ENCODE data around the gene GPR15LG. TPM values are rescaled to one million over a fixed set of nuclear protein-coding genes. Genes with fewer than 3 reads are reported as not detected.

The GPR15LG gene
- total RNA-seq, 1 donor, result not detected

- no peak for DNase-seq (ENCODE audit: low read depth in 2 of 3, low spot score in 2 of 3)
These were observed 38.4 kb downstream of the GPR15LG start for GRCh38 chr10:84212014-84212413.

- DNase-seq (ENCODE audit: low read depth in 2 of 3, low spot score in 2 of 3), result no peak
These were observed 39.5 kb downstream of the GPR15LG start for GRCh38 chr10:84213076-84213475.

- no peak for DNase-seq (ENCODE audit: low read depth in 2 of 3, low spot score in 2 of 3)
These were observed 40.5 kb downstream of the GPR15LG start for GRCh38 chr10:84214046-84214572.

- peak in 2 of 3 donors; percentile 32 to 49 for DNase-seq (ENCODE audit: low read depth in 2 of 3, low spot score in 2 of 3)
These were observed 41.1 kb downstream of the GPR15LG start for GRCh38 chr10:84214612-84215235.

GRCh38 chr10:84216834-84217233, 43.2 kb downstream of the GPR15LG start:
- DNase-seq (ENCODE audit: low read depth in 2 of 3, low spot score in 2 of 3), result no peak

GRCh38 chr10:84217746-84218145, 44.1 kb downstream of the GPR15LG start:
- no peak for DNase-seq (ENCODE audit: low read depth in 2 of 3, low spot score in 2 of 3)

- no peak for DNase-seq (ENCODE audit: low read depth in 2 of 3, low spot score in 2 of 3)
These were observed 48.3 kb downstream of the GPR15LG start for GRCh38 chr10:84221916-84222315.

GRCh38 chr10:84224411-84225028, 50.9 kb downstream of the GPR15LG start:
- peak in 1 of 3 donors; percentile 34 for DNase-seq (ENCODE audit: low read depth in 2 of 3, low spot score in 2 of 3)

GRCh38 chr10:84225427-84226173, 52.0 kb downstream of the GPR15LG start, which contains the start of gene LRIT2:
Gene LRIT2, minus strand, starts transcription at chr10:84225544. Its CDS starts 24 bp downstream, at chr10:84225520.
- DNase-seq (ENCODE audit: low read depth in 2 of 3, low spot score in 2 of 3), result no peak

GRCh38 chr10:84226616-84227015, 53.0 kb downstream of the GPR15LG start:
- DNase-seq (ENCODE audit: low read depth in 2 of 3, low spot score in 2 of 3), result no peak

- no peak for DNase-seq (ENCODE audit: low read depth in 2 of 3, low spot score in 2 of 3)
These were observed 54.2 kb downstream of the GPR15LG start for GRCh38 chr10:84227810-84228209.

- DNase-seq (ENCODE audit: low read depth in 2 of 3, low spot score in 2 of 3), result no peak
These were observed 56.8 kb downstream of the GPR15LG start for GRCh38 chr10:84230359-84230758.

- DNase-seq (ENCODE audit: low read depth in 2 of 3, low spot score in 2 of 3), result no peak
These were observed 58.8 kb downstream of the GPR15LG start for GRCh38 chr10:84232376-84232775.

GRCh38 chr10:84233940-84234339, 60.3 kb downstream of the GPR15LG start:
- DNase-seq (ENCODE audit: low read depth in 2 of 3, low spot score in 2 of 3), result no peak

GRCh38 chr10:84234479-84234878, 60.9 kb downstream of the GPR15LG start:
- DNase-seq (ENCODE audit: low read depth in 2 of 3, low spot score in 2 of 3), result no peak

Other genes with a start within 250 kb of the GPR15LG start
- gene GHITM, start 34.3 kb upstream of the GPR15LG start, total RNA-seq, result 85.6 TPM
- gene CDHR1, start 20.7 kb downstream of the GPR15LG start, total RNA-seq, result under 0.01 TPM
- not detected for gene LRIT2, start 51.7 kb downstream of the GPR15LG start, total RNA-seq
- not detected for gene LRIT1, start 67.7 kb downstream of the GPR15LG start, total RNA-seq
- gene RGR, start 71.3 kb downstream of the GPR15LG start, total RNA-seq, result not detected
- gene CCSER2, start 154.8 kb downstream of the GPR15LG start, total RNA-seq, result 5.4 TPM

Data from hematopoietic multipotent progenitor cell (in vitro differentiated cells).